Progenitor cell of endocrine pancreas (in vitro differentiated cells): ENCODE data around the gene N4BP2L2. TPM values are rescaled to one million over a fixed set of nuclear protein-coding genes. Genes with fewer than 3 reads are reported as not detected.
"Not testable (repeated sequence)": the region's sequence is repeated elsewhere in the genome, so short reads cannot be mapped to it uniquely, and the experiment has no call there.

Experiments
- DNase-seq: peaks from one replicate; pipeline ENCODE4 v3.0.0; 2021; ENCODE audit warnings: low spot score; ENCODE audit not compliant: unreplicated experiment
- H3K27ac Mint-ChIP-seq: 2 replicates; pipeline ENCODE4 v1.8.0; 2021; ENCODE audit warnings: mild to moderate bottlenecking, moderate library complexity, mixed read lengths
- H3K27me3 Mint-ChIP-seq: 2 replicates; pipeline ENCODE4 v1.8.0; 2021; ENCODE audit warnings: mixed read lengths
- H3K36me3 Mint-ChIP-seq: 2 replicates; pipeline ENCODE4 v1.8.0; 2022; ENCODE audit warnings: mixed read lengths; ENCODE audit not compliant: insufficient read depth
- H3K4me1 Mint-ChIP-seq: 2 replicates; pipeline ENCODE4 v1.8.0; 2021; ENCODE audit warnings: low read depth, mixed read lengths
- H3K4me3 Mint-ChIP-seq: 2 replicates; pipeline ENCODE4 v1.8.0; 2021; ENCODE audit warnings: low read depth, mild to moderate bottlenecking, moderate library complexity, mixed read lengths
- H3K9me3 Mint-ChIP-seq: 2 replicates; pipeline ENCODE4 v1.8.0; 2021; ENCODE audit warnings: low read depth, mixed read lengths
- total RNA-seq: library from RNA; stranded (reverse); gene quantifications from 2 replicates; pipeline ENCODE4 v1.2.1, GENCODE V29; 2021
- TF ChIP-seq, protein P1 (sequence below): fragments of 200-600 bp; sonication (generic); IDR thresholded peaks from one replicate; pipeline ENCODE4 v1.5.0; 2021; ENCODE audit warnings: antibody characterized with exemption, mild to moderate bottlenecking; ENCODE audit not compliant: unreplicated experiment

The N4BP2L2 gene
- total RNA-seq, 1 donor from 2014 or later = 155 TPM

GRCh38 chr13:32585550-32586079, 47.0 kb upstream of the N4BP2L2 start:
- Mint-ChIP-seq H3K4me1 (peaks cover 29% of the 10 kb centered on the region), H3K36me3 (no peaks in the 10 kb centered on the region), H3K4me3 (peak overlapping the region; percentile 82), H3K27ac (peak overlapping the region; percentile 89), H3K27me3 (peaks cover 13% of the 10 kb centered on the region), H3K9me3 (no peaks in the 10 kb centered on the region)
- TF ChIP-seq, protein P1, sequence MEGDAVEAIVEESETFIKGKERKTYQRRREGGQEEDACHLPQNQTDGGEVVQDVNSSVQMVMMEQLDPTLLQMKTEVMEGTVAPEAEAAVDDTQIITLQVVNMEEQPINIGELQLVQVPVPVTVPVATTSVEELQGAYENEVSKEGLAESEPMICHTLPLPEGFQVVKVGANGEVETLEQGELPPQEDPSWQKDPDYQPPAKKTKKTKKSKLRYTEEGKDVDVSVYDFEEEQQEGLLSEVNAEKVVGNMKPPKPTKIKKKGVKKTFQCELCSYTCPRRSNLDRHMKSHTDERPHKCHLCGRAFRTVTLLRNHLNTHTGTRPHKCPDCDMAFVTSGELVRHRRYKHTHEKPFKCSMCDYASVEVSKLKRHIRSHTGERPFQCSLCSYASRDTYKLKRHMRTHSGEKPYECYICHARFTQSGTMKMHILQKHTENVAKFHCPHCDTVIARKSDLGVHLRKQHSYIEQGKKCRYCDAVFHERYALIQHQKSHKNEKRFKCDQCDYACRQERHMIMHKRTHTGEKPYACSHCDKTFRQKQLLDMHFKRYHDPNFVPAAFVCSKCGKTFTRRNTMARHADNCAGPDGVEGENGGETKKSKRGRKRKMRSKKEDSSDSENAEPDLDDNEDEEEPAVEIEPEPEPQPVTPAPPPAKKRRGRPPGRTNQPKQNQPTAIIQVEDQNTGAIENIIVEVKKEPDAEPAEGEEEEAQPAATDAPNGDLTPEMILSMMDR = no peak
- no peak for DNase-seq

GRCh38 chr13:32582991-32583390, 44.4 kb upstream of the N4BP2L2 start:
- DNase-seq = no peak
- TF ChIP-seq, protein P1 = no peak
- Mint-ChIP-seq H3K4me1 (peaks cover 7% of the 10 kb centered on the region), H3K27me3 (peaks cover 13% of the 10 kb centered on the region), H3K4me3 (no peak overlapping the region), H3K27ac (no peak overlapping the region), H3K36me3 (no peaks in the 10 kb centered on the region), H3K9me3 (peaks cover 5% of the 10 kb centered on the region)

GRCh38 chr13:32582281-32582680, 43.7 kb upstream of the N4BP2L2 start:
- Mint-ChIP-seq H3K4me1 (peaks cover 3% of the 10 kb centered on the region), H3K9me3 (peaks cover 8% of the 10 kb centered on the region), H3K4me3 (no peak overlapping the region), H3K27ac (no peak overlapping the region), H3K27me3 (peaks cover 13% of the 10 kb centered on the region), H3K36me3 (peaks cover under 1% of the 10 kb centered on the region)
- no peak for DNase-seq
- TF ChIP-seq, protein P1 = no peak

GRCh38 chr13:32581177-32581786, 42.7 kb upstream of the N4BP2L2 start:
- H3K27ac Mint-ChIP-seq = no peak overlapping the region
- H3K4me1 Mint-ChIP-seq = peaks cover 3% of the 10 kb centered on the region
- TF ChIP-seq, protein P1 = peak; percentile 60
- peaks cover 15% of the 10 kb centered on the region for H3K9me3 Mint-ChIP-seq
- peaks cover 13% of the 10 kb centered on the region for H3K27me3 Mint-ChIP-seq
- DNase-seq = no peak
- peaks cover 3% of the 10 kb centered on the region for H3K36me3 Mint-ChIP-seq
- no peak overlapping the region for H3K4me3 Mint-ChIP-seq

- H3K4me3 Mint-ChIP-seq = no peak overlapping the region
- H3K4me1 Mint-ChIP-seq = no peaks in the 10 kb centered on the region
- DNase-seq = no peak
- peaks cover 3% of the 10 kb centered on the region for H3K36me3 Mint-ChIP-seq
- peaks cover 15% of the 10 kb centered on the region for H3K9me3 Mint-ChIP-seq
- TF ChIP-seq, protein P1 = no peak
- no peaks in the 10 kb centered on the region for H3K27me3 Mint-ChIP-seq
- H3K27ac Mint-ChIP-seq = no peak overlapping the region
Observed at GRCh38 chr13:32577032-32577431, 38.4 kb upstream of the N4BP2L2 start.

GRCh38 chr13:32575687-32576086, 37.1 kb upstream of the N4BP2L2 start:
- H3K27ac Mint-ChIP-seq, H3K4me1 Mint-ChIP-seq, H3K27me3 Mint-ChIP-seq: not testable (repeated sequence)

DNA sequence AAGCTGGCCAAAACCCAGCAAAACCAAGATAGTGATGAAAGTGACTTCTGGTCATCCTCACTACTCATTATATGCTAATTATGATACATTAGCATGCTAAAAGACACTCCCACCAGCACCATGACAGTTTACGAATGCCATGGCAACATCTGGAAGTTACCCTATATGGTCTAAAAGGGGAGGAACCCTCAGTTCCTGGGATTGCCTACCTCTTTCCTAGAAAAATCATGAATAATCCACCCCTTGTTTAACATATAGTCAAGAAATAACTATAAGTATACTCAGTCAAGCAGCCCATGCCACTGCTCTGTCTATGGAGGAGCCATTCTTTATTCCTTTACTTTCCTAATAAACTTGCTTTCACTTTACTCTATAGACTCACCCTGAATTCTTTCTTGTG, 22.2 kb upstream of the N4BP2L2 start:
- H3K9me3 Mint-ChIP-seq = peaks cover 14% of the 10 kb centered on the region
- not testable (repeated sequence) for H3K4me3 Mint-ChIP-seq, H3K4me1 Mint-ChIP-seq, H3K36me3 Mint-ChIP-seq, H3K27me3 Mint-ChIP-seq, H3K27ac Mint-ChIP-seq, DNase-seq

More at GRCh38 chr13:32575687-32576086, 37.1 kb upstream of the N4BP2L2 start:
- not testable (repeated sequence) for H3K36me3 Mint-ChIP-seq, H3K4me3 Mint-ChIP-seq, DNase-seq
- H3K9me3 Mint-ChIP-seq = peaks cover 15% of the 10 kb centered on the region
